WERI-Rb-1 (cell line): ENCODE results near the gene ADGRG1.

ENCODE experiments used
- DNase-seq: peaks from one replicate; pipeline ENCODE4 v3.0.0-alpha.2; 2020
- H3K27ac ChIP-seq: fragments of 250-450 bp; sonication (Bioruptor Pico); 2 replicates; pipeline ENCODE4 v1.5.1; 2020; ENCODE audit warnings: mild to moderate bottlenecking, moderate library complexity
- H3K27me3 ChIP-seq: fragments of 250-450 bp; sonication (Bioruptor Pico); 2 replicates; pipeline ENCODE4 v1.5.1; 2021; ENCODE audit warnings: mild to moderate bottlenecking, low read depth, moderate library complexity; ENCODE audit not compliant: insufficient read depth, severe bottlenecking
- H3K36me3 ChIP-seq: fragments of 250-450 bp; sonication (Bioruptor Pico); 2 replicates; pipeline ENCODE4 v1.5.1; 2020; ENCODE audit warnings: mild to moderate bottlenecking, moderate library complexity
- H3K4me3 ChIP-seq: 2 replicates; pipeline ENCODE4 v1.5.1; 2011; ENCODE audit warnings: low read depth, mild to moderate bottlenecking, control low read depth, low read length
- H3K9me3 ChIP-seq: fragments of 250-450 bp; sonication (Bioruptor Pico); 2 replicates; pipeline ENCODE4 v1.5.1; 2021; ENCODE audit warnings: mild to moderate bottlenecking, moderate library complexity; ENCODE audit not compliant: severe bottlenecking
- TF ChIP-seq, protein P1 (sequence below): IDR thresholded peaks from 2 replicates; pipeline ENCODE4 v1.5.1; 2011; ENCODE audit warnings: low read depth, mild to moderate bottlenecking, control low read depth, inconsistent platforms, low read length

ADGRG1 gene

DNA sequence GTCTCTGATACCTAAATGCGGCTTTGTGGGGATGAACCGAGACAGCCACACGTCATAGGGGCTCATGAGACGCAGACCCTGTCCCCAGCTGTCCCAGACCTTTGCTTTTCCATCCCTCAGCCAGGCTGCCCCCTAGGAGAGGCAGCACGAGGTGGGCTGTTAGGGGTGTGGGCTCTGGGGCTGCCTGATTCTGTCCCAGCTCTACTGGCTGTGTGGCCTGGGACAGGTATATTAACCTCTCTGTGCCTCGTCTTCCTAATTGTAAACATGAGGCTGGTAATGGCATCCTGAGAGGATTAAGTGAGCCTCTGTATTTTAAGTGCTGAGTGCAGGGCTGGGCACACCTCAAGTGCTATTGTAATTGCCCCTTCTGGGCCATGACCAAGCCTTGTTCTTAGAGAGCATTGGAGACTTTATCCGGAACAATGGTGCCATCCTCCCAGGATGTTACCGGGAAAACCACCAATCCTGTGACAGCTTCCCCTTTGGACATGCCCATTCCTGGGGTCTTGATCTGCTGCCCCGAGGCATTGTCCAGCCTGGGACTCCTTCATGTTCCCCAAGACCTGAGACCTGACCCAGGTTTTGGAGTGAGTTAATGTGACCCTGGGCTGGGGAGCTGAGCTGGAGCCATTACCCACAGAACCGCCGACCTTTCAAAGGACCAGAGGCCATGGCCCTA, 5.1 kb downstream of the ADGRG1 start:
- no peaks in the 10 kb centered on the region for H3K9me3 ChIP-seq
- H3K27me3 ChIP-seq = no peaks in the 10 kb centered on the region
- H3K4me3 ChIP-seq = no peak overlapping the region
- DNase-seq = no peak
- H3K27ac ChIP-seq = no peak overlapping the region
- TF ChIP-seq, protein P1, sequence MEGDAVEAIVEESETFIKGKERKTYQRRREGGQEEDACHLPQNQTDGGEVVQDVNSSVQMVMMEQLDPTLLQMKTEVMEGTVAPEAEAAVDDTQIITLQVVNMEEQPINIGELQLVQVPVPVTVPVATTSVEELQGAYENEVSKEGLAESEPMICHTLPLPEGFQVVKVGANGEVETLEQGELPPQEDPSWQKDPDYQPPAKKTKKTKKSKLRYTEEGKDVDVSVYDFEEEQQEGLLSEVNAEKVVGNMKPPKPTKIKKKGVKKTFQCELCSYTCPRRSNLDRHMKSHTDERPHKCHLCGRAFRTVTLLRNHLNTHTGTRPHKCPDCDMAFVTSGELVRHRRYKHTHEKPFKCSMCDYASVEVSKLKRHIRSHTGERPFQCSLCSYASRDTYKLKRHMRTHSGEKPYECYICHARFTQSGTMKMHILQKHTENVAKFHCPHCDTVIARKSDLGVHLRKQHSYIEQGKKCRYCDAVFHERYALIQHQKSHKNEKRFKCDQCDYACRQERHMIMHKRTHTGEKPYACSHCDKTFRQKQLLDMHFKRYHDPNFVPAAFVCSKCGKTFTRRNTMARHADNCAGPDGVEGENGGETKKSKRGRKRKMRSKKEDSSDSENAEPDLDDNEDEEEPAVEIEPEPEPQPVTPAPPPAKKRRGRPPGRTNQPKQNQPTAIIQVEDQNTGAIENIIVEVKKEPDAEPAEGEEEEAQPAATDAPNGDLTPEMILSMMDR = no peak
- no peaks in the 10 kb centered on the region for H3K36me3 ChIP-seq

DNA sequence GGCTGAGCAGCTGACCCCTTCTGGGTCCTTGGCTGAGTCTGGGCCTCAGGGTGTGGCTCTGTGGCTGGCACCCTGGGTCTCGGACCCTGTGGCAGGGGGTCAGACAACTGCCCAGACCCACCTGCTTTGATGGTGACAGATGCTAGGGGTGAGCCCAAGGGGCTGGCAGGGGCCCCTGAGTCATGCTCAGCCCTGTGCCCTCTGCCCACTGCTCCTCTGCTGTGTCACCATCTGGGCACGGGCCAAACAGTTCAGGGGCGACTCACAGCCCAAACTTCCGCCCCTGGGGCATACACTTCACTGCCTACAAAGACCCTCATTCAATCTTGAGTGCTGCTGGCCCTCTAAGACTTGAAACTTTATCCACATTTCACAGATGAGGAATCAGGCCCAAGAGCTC, 5.7 kb downstream of the ADGRG1 start:
- H3K36me3 ChIP-seq = no peaks in the 10 kb centered on the region
- H3K4me3 ChIP-seq = no peak overlapping the region
- H3K27ac ChIP-seq = no peak overlapping the region
- DNase-seq = no peak
- H3K9me3 ChIP-seq = no peaks in the 10 kb centered on the region
- TF ChIP-seq, protein P1 = no peak
- H3K27me3 ChIP-seq = no peaks in the 10 kb centered on the region

GRCh38 chr16:57635266-57636097, 7.1 kb downstream of the ADGRG1 start:
- H3K9me3 ChIP-seq = no peaks in the 10 kb centered on the region
- H3K27me3 ChIP-seq = no peaks in the 10 kb centered on the region
- no peak overlapping the region for H3K27ac ChIP-seq
- TF ChIP-seq, protein P1 = no peak
- H3K4me3 ChIP-seq = no peak overlapping the region
- no peaks in the 10 kb centered on the region for H3K36me3 ChIP-seq
- no peak for DNase-seq

- H3K36me3 ChIP-seq = no peaks in the 10 kb centered on the region
- no peak overlapping the region for H3K4me3 ChIP-seq
- H3K9me3 ChIP-seq = no peaks in the 10 kb centered on the region
- no peak overlapping the region for H3K27ac ChIP-seq
- no peak for DNase-seq
- TF ChIP-seq, protein P1 = no peak
- H3K27me3 ChIP-seq = no peaks in the 10 kb centered on the region
Measured at GRCh38 chr16:57636184-57636583, 7.8 kb downstream of the ADGRG1 start.

- H3K4me3 ChIP-seq = no peak overlapping the region
- DNase-seq = no peak
- H3K27ac ChIP-seq = no peak overlapping the region
- TF ChIP-seq, protein P1 = no peak
- no peaks in the 10 kb centered on the region for H3K9me3 ChIP-seq
- no peaks in the 10 kb centered on the region for H3K27me3 ChIP-seq
- no peaks in the 10 kb centered on the region for H3K36me3 ChIP-seq
Measured at GRCh38 chr16:57637020-57637419, 8.6 kb downstream of the ADGRG1 start.
